ENCODE measurements around the gene FKBP6.
"Not testable (repeated sequence)": the region's sequence is repeated elsewhere in the genome, so short reads cannot be mapped to it uniquely, and the experiment has no call there.

FKBP6 gene, protein sequence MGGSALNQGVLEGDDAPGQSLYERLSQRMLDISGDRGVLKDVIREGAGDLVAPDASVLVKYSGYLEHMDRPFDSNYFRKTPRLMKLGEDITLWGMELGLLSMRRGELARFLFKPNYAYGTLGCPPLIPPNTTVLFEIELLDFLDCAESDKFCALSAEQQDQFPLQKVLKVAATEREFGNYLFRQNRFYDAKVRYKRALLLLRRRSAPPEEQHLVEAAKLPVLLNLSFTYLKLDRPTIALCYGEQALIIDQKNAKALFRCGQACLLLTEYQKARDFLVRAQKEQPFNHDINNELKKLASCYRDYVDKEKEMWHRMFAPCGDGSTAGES

DNA sequence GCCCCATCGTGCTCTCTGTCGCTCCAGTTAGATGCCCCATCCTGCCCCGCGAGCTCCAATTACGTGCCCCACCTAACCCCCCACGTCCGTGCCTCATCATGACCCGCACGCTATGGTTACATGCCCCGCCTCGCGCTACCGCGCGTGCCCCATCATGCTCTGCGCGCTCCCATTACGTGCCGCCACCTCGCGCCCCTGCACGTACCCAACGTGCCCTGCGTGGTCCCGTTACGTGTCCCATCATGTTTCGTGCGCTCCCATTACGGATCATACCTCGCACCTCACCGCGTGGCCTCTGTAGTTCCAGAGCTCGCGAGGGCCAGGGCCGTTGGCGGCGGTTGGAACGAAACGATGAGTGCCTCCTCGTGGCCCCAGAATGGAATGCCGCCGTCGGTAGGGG, at the start of gene FKBP6, which contains the start of gene TRIM50:
FKBP6 (plus strand) TSS at position 240 of the 400 bp plus-strand sequence. CDS start 268 bp downstream, outside the sequence.
TRIM50 (minus strand) TSS at position 161 of the 400 bp plus-strand sequence. CDS start 3,295 bp downstream, outside the sequence.
- not testable (repeated sequence) for H3K27ac Mint-ChIP-seq; H3K27me3 Mint-ChIP-seq; H3K36me3 Mint-ChIP-seq; DNase-seq (ENCODE audit: low spot score in 2 of 2); H3K9me3 Mint-ChIP-seq; ATAC-seq (ENCODE audit: low read depth); H3K4me3 Mint-ChIP-seq; H3K4me1 Mint-ChIP-seq

- H3K27me3 Mint-ChIP-seq; DNase-seq (ENCODE audit: low spot score in 2 of 2); ATAC-seq (ENCODE audit: low read depth); H3K36me3 Mint-ChIP-seq; H3K9me3 Mint-ChIP-seq; H3K4me3 Mint-ChIP-seq; H3K4me1 Mint-ChIP-seq; H3K27ac Mint-ChIP-seq: not testable (repeated sequence)
Observed at GRCh38 chr7:73297235-73297634, 30.7 kb upstream of the FKBP6 start.

GRCh38 chr7:73297706-73298105, 30.3 kb upstream of the FKBP6 start:
- not testable (repeated sequence) for H3K9me3 Mint-ChIP-seq; DNase-seq (ENCODE audit: low spot score in 2 of 2); H3K27me3 Mint-ChIP-seq; H3K27ac Mint-ChIP-seq; H3K36me3 Mint-ChIP-seq; H3K4me1 Mint-ChIP-seq; ATAC-seq (ENCODE audit: low read depth); H3K4me3 Mint-ChIP-seq

DNA sequence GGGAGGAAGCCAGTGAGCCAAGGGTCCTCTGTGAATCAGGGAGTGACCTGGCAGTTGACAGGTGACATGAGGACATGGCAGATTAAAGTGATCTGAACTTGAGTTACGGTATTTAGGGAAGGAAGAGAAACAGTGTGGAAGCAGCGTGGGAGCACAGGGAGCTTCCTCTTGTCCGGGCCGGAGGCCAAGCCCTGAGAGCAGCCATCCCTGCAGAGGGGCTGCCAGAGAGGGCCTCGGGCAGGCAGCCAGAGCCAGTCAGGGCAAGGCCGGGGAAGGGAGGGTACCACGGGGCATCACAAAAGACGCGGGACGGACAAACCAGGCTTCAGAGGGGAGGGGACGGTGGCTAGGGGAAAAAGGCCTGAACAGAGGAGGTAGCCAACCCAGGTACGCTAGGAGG, 28.1 kb upstream of the FKBP6 start:
- H3K4me1 Mint-ChIP-seq; H3K9me3 Mint-ChIP-seq; ATAC-seq (ENCODE audit: low read depth); H3K4me3 Mint-ChIP-seq; H3K27ac Mint-ChIP-seq; DNase-seq (ENCODE audit: low spot score in 2 of 2); H3K36me3 Mint-ChIP-seq; H3K27me3 Mint-ChIP-seq: not testable (repeated sequence)

- ATAC-seq (ENCODE audit: low read depth); H3K27me3 Mint-ChIP-seq; H3K4me1 Mint-ChIP-seq; H3K27ac Mint-ChIP-seq; H3K4me3 Mint-ChIP-seq; H3K9me3 Mint-ChIP-seq; DNase-seq (ENCODE audit: low spot score in 2 of 2): not testable (repeated sequence)
- peaks cover 12% of the 10 kb centered on the region for H3K36me3 Mint-ChIP-seq
Observed at GRCh38 chr7:73301108-73301507, 26.9 kb upstream of the FKBP6 start.

DNA sequence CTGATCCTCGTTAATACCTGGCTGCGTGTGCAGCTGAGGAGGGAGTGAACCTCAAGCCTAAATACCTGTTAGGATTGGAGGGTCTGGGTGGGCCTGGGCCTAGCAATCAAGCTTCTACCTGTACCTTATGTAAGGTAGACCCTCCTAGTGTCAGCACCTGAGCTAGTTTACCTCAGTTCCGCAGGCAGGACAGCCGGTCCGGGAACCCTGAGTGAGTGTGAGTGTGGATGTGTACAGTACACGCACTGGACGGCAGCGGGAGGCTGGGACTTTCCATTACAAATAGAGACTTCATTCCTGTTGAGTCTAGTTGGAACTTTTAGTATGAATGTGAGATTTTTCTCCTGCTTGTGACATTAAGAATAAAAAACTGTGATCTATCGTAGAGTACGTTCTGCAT, 25.1 kb upstream of the FKBP6 start:
- H3K4me1 Mint-ChIP-seq, result peaks cover 13% of the 10 kb centered on the region
- H3K27ac Mint-ChIP-seq; H3K9me3 Mint-ChIP-seq; ATAC-seq (ENCODE audit: low read depth); H3K27me3 Mint-ChIP-seq; DNase-seq (ENCODE audit: low spot score in 2 of 2); H3K4me3 Mint-ChIP-seq: not testable (repeated sequence)
- H3K36me3 Mint-ChIP-seq, result peaks cover 20% of the 10 kb centered on the region

DNA sequence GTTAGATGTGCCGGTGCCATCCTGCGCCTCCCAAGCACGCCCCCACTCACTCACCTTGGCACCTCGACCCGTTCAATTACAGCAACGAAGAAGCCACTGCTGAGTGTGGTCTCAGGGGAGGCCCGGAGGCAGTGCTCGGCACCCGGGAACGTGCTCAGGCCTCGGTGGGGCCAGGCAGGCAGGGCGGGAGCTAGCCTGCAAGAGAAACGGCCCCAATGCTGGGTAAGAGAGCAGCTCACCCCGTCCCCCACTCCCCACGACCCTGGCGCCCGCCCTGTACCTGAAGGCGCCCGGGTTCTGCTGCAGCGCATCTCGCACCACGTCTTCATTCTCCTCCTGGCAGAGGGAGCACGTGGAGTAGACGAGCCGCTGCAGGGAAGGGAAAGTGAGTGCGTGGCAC, 24.4 kb upstream of the FKBP6 start:
- Mint-ChIP-seq H3K27me3 (no peaks in the 10 kb centered on the region), H3K4me3 (no peak overlapping the region), H3K36me3 (peaks cover 21% of the 10 kb centered on the region), H3K27ac (no peak overlapping the region), H3K4me1 (peaks cover 18% of the 10 kb centered on the region), H3K9me3 (no peaks in the 10 kb centered on the region)
- DNase-seq (ENCODE audit: low spot score in 2 of 2) (no peak), ATAC-seq (ENCODE audit: low read depth) (no peak)

DNA sequence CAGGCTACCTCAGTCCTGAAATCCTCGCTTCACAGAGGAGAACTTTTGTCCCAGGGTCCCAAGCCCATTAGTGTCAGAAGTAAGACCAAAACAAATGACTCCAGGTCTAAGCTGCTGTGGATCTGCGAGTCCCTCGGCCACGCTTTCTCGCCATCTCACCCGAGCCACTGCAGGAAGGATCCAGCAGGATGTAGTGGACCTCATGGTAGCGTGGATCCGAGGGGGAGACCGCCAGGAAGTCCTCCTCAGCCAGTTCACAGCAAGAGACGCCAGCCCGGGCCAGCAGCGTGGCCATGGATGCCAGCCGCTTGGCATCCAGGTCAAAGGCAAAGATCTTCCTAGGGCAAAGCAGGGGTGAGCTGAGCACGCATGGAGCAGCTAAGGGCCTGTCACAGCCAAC, 23.9 kb upstream of the FKBP6 start:
- Mint-ChIP-seq H3K9me3 (no peaks in the 10 kb centered on the region), H3K4me1 (peaks cover 23% of the 10 kb centered on the region), H3K36me3 (peaks cover 22% of the 10 kb centered on the region), H3K27me3 (no peaks in the 10 kb centered on the region), H3K27ac (no peak overlapping the region), H3K4me3 (no peak overlapping the region)
- no peak for ATAC-seq (ENCODE audit: low read depth)
- DNase-seq (ENCODE audit: low spot score in 2 of 2), result no peak

- not testable (repeated sequence) for H3K4me3 Mint-ChIP-seq; ATAC-seq (ENCODE audit: low read depth); DNase-seq (ENCODE audit: low spot score in 2 of 2); H3K27me3 Mint-ChIP-seq; H3K9me3 Mint-ChIP-seq; H3K27ac Mint-ChIP-seq
- H3K36me3 Mint-ChIP-seq, result peaks cover 21% of the 10 kb centered on the region
- peaks cover 23% of the 10 kb centered on the region for H3K4me1 Mint-ChIP-seq
Observed at GRCh38 chr7:73304612-73305387, 23.2 kb upstream of the FKBP6 start.

DNA sequence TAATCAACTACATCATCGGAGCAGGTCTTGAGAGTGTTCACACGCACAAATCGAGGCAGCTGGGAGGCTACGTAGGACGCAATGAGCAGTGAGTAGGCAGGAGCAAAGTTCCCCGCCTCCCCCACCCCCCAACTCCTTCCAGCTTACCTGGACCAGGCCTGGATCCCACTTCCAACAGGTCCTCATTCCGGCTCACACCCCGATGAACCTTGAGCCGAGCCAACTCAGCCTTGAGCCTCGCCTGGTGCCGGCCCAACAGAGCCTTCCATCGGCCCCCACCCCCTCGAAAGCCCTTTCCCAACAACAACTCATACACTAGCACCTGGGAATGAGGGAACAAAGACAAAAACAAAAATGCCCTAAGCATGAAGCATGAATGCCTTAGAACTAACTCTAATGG, 20.5 kb upstream of the FKBP6 start:
- ATAC-seq (ENCODE audit: low read depth) (no peak), DNase-seq (ENCODE audit: low spot score in 2 of 2) (no peak)
- H3K27ac Mint-ChIP-seq, result no peak overlapping the region
- peak overlapping the region; percentile 99 for H3K4me3 Mint-ChIP-seq
- H3K4me1 Mint-ChIP-seq, result peaks cover 23% of the 10 kb centered on the region
- no peaks in the 10 kb centered on the region for H3K27me3 Mint-ChIP-seq
- H3K9me3 Mint-ChIP-seq, result no peaks in the 10 kb centered on the region
- H3K36me3 Mint-ChIP-seq, result peaks cover 21% of the 10 kb centered on the region

GRCh38 chr7:73308074-73308664, 19.8 kb upstream of the FKBP6 start:
- Mint-ChIP-seq H3K4me1 (peaks cover 23% of the 10 kb centered on the region), H3K4me3 (peak overlapping the region; percentile 99), H3K27me3 (no peaks in the 10 kb centered on the region), H3K36me3 (peaks cover 21% of the 10 kb centered on the region), H3K27ac (peak overlapping the region; percentile 91), H3K9me3 (no peaks in the 10 kb centered on the region)
- DNase-seq (ENCODE audit: low spot score in 2 of 2) (no peak), ATAC-seq (ENCODE audit: low read depth) (peak; percentile 41)

GRCh38 chr7:73308665-73309214, 19.2 kb upstream of the FKBP6 start, which contains the start of gene NSUN5:
Gene NSUN5 (minus strand): TSS chr7:73308826. CDS start chr7:73308790, 36 bp downstream.
- ATAC-seq (ENCODE audit: low read depth), result peak; percentile 97
- H3K9me3 Mint-ChIP-seq, result no peaks in the 10 kb centered on the region
- peak within 1 kb of the TSS; percentile 91 for H3K27ac Mint-ChIP-seq
- H3K27me3 Mint-ChIP-seq, result no peaks in the 10 kb centered on the region
- peak; percentile 78 to 88 for DNase-seq (ENCODE audit: low spot score in 2 of 2)
- peaks cover 19% of the 10 kb centered on the region for H3K36me3 Mint-ChIP-seq
- peaks cover 23% of the 10 kb centered on the region for H3K4me1 Mint-ChIP-seq
- peak within 1 kb of the TSS; percentile 99 for H3K4me3 Mint-ChIP-seq

DNA sequence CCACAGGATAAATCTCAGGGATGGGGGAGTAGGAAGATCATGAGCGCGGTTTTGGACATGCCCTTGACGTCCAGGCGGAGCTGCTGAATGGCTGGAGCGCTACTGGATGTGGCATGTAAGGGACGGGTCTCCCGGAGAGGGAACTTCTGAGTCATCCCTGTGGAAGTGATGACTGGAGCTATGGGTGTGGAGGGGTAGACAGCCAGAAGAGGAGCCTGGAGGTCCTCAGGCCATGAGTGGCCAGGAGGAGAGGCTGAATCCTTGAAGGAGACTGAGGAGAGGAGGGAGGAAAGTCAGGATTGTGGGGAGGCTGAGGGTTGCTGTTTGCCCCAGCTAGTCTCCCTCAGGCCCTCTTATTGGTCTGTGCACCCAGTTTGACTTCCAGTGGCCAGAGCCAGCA, 16.5 kb upstream of the FKBP6 start:
- DNase-seq (ENCODE audit: low spot score in 2 of 2); ATAC-seq (ENCODE audit: low read depth); H3K4me3 Mint-ChIP-seq; H3K27me3 Mint-ChIP-seq; H3K27ac Mint-ChIP-seq; H3K9me3 Mint-ChIP-seq: not testable (repeated sequence)
- Mint-ChIP-seq H3K4me1 (peaks cover 20% of the 10 kb centered on the region), H3K36me3 (peaks cover 10% of the 10 kb centered on the region)

Data from memory B cell (primary cell).